A673 (cell line): ENCODE results near the gene SLC26A8. TPM values are rescaled to one million over a fixed set of nuclear protein-coding genes. Genes with fewer than 3 reads are reported as not detected.

ENCODE experiments used
- BruUV-seq: library from RNA; stranded (reverse); fragments of 400-500 nt; replicated peaks from 2 replicates; lab custom pipeline; 2021; lab: Mats Ljungman, UMichigan
- CTCF ChIA-PET: fragments of 300-600 bp; sonication (Branson Sonifier 250); formaldehyde crosslinking; loops from one replicate; lab custom pipeline; 2022; ENCODE audit warnings: antibody characterized with exemption; lab: Charles Lee
- POLR2A ChIA-PET: fragments of 300-600 bp; sonication (Branson Sonifier 250); formaldehyde crosslinking; loops from one replicate; lab custom pipeline; 2022; ENCODE audit warnings: antibody characterized with exemption; ENCODE audit not compliant: low non-redundant PET; lab: Charles Lee
- DNase-seq: peaks from one replicate; pipeline ENCODE4 v3.0.0-alpha.2; 2015; ENCODE audit warnings: low spot score
- H3K27ac ChIP-seq: fragments of 200-600 bp; sonication (generic); 2 replicates; pipeline ENCODE4 v1.5.1; 2016; ENCODE audit warnings: mixed run types, low read depth, mild to moderate bottlenecking, mixed read lengths, antibody characterized with exemption, low read length; ENCODE audit not compliant: poor library complexity, severe bottlenecking
- H3K27me3 ChIP-seq: fragments of 200-600 bp; sonication (generic); replicated peaks from 2 replicates; pipeline ENCODE4 v1.6.1; 2017; ENCODE audit warnings: mixed run types, low read depth, mild to moderate bottlenecking, mixed read lengths, antibody characterized with exemption, low read length; ENCODE audit not compliant: insufficient read depth, poor library complexity
- H3K36me3 ChIP-seq: fragments of 200-600 bp; sonication (generic); 2 replicates; pipeline ENCODE4 v1.6.1; 2016; ENCODE audit warnings: mixed run types, mild to moderate bottlenecking, mixed read lengths, antibody characterized with exemption, low read length; ENCODE audit not compliant: insufficient read depth, poor library complexity, severe bottlenecking
- H3K4me1 ChIP-seq: fragments of 200-600 bp; sonication (generic); 2 replicates; pipeline ENCODE4 v1.6.1; 2017; ENCODE audit warnings: mixed run types, mild to moderate bottlenecking, mixed read lengths, antibody characterized with exemption, low read length; ENCODE audit not compliant: insufficient read depth, poor library complexity, severe bottlenecking
- H3K4me3 ChIP-seq: fragments of 200-600 bp; sonication (generic); 2 replicates; pipeline ENCODE4 v1.5.1; 2016; ENCODE audit warnings: low read depth, mixed run types, mild to moderate bottlenecking, mixed read lengths, low read length; ENCODE audit not compliant: poor library complexity, severe bottlenecking
- H3K9me3 ChIP-seq: fragments of 200-600 bp; sonication (generic); 2 replicates; pipeline ENCODE4 v1.6.1; 2016; ENCODE audit warnings: mixed run types, low read depth, mild to moderate bottlenecking, mixed read lengths, antibody characterized with exemption, low read length; ENCODE audit not compliant: poor library complexity, severe bottlenecking
- CTCF ChIP-seq: fragments of 300-800, 200-600 bp; sonication (generic); conservative IDR thresholded peaks from 2 replicates; pipeline ENCODE4 v1.5.1; 2017; ENCODE audit warnings: low read depth, mild to moderate bottlenecking, antibody characterized with exemption, low read length, moderate library complexity, mixed read lengths
- EZH2 ChIP-seq: fragments of 200-600 bp; sonication (generic); IDR thresholded peaks from 2 replicates; pipeline ENCODE4 v1.6.1; 2017; ENCODE audit warnings: borderline replicate concordance, low read depth, mild to moderate bottlenecking, mixed read lengths, antibody characterized with exemption, low read length; ENCODE audit not compliant: poor library complexity, severe bottlenecking
- intact Hi-C: fragments of 100-400 bp; cut with micrococcal nuclease; formaldehyde crosslinking; loops from one replicate; pipeline ENCODE4 v1.10.0; 2022; ENCODE audit not compliant: unreplicated experiment
- total RNA-seq: library from RNA; stranded (reverse); gene quantifications from 2 replicates; pipeline ENCODE4 v1.2.3, GENCODE V29; 2021

The SLC26A8 gene
- total RNA-seq, 1 experiment from 2014 or later: not detected

- H3K9me3 ChIP-seq: no peaks in the 10 kb centered on the region
- peak overlapping the region; percentile 2 for H3K27ac ChIP-seq
- no peaks in the 10 kb centered on the region for H3K36me3 ChIP-seq
- DNase-seq: no peak
- no peaks in the 10 kb centered on the region for H3K27me3 ChIP-seq
- peaks cover 5% of the 10 kb centered on the region for H3K4me1 ChIP-seq
- ChIA-PET CTCF (no interaction called here), POLR2A (interaction anchor here (0.6 kb wide), 1 partner anchor 77 kb away, joined by 3 read pairs; no protein-coding TSS in a partner anchor)
- BruUV-seq: no TSS peak
- H3K4me3 ChIP-seq: no peak overlapping the region
- intact Hi-C loops: no loop called here
- TF ChIP-seq CTCF (no peak), EZH2 (no peak)
These were observed 43.1 kb upstream of the SLC26A8 start for GRCh38 chr6:36067374-36068011.

GRCh38 chr6:36066817-36067216 is 42.4 kb upstream of the SLC26A8 start:
- peaks cover 5% of the 10 kb centered on the region for H3K36me3 ChIP-seq
- no peak overlapping the region for H3K4me3 ChIP-seq
- POLR2A ChIA-PET: no interaction called here
- H3K9me3 ChIP-seq: no peaks in the 10 kb centered on the region
- CTCF ChIA-PET: no interaction called here
- peak overlapping the region; percentile 2 for H3K27ac ChIP-seq
- H3K4me1 ChIP-seq: peaks cover 5% of the 10 kb centered on the region
- BruUV-seq: no TSS peak
- no peak for DNase-seq
- no peak for TF ChIP-seq EZH2
- TF ChIP-seq CTCF: no peak
- intact Hi-C loops: no loop called here
- no peaks in the 10 kb centered on the region for H3K27me3 ChIP-seq

- BruUV-seq: no TSS peak
- CTCF ChIA-PET: no interaction called here
- Histone ChIP-seq H3K27ac (no peak overlapping the region), H3K27me3 (no peaks in the 10 kb centered on the region), H3K36me3 (peaks cover 11% of the 10 kb centered on the region), H3K4me3 (no peak overlapping the region), H3K9me3 (no peaks in the 10 kb centered on the region), H3K4me1 (peaks cover 5% of the 10 kb centered on the region)
- TF ChIP-seq CTCF (no peak), EZH2 (no peak)
- POLR2A ChIA-PET: no interaction called here
- no peak for DNase-seq
- intact Hi-C loops: no loop called here
These were observed 41.5 kb upstream of the SLC26A8 start for GRCh38 chr6:36065916-36066315.
